Globus pallidus (tissue), 1 donor: ENCODE data around the gene TCEAL9.
"Not testable (repeated sequence)": the region's sequence is repeated elsewhere in the genome, so short reads cannot be mapped to it uniquely, and the experiment has no call there.

Experiments
- DNase-seq: peaks from one replicate; pipeline ENCODE4 v3.0.0-alpha.2; 2015; ENCODE audit warnings: low spot score

The TCEAL9 gene

GRCh38 chrX:103356130-103356798 lies at the start of gene TCEAL9:
TSS of gene TCEAL9 (plus strand) at chrX:103356506. CDS start at chrX:103357685, 1,179 bp downstream.
- DNase-seq, result no peak

- DNase-seq, result no peak
These were observed 46.3 kb upstream of the TCEAL9 start for GRCh38 chrX:103309860-103310554.

- peak; percentile 81 for DNase-seq
These were observed 45.5 kb upstream of the TCEAL9 start, which contains the start of gene BEX2 for GRCh38 chrX:103310555-103311398. TSS of gene BEX2 (minus strand) at chrX:103310990. CDS start at chrX:103309976, 1,014 bp downstream.

- no peak for DNase-seq
These were observed 44.9 kb upstream of the TCEAL9 start for GRCh38 chrX:103311399-103311780.

- peak; percentile 88 for DNase-seq
These were observed 26.3 kb upstream of the TCEAL9 start, which contains the start of gene TCEAL7 for GRCh38 chrX:103329991-103330390. TSS of gene TCEAL7 (plus strand) at chrX:103330239. CDS start at chrX:103331404, 1,165 bp downstream.

GRCh38 chrX:103330681-103331288 lies 25.5 kb upstream of the TCEAL9 start:
- no peak for DNase-seq

GRCh38 chrX:103338663-103339062 lies 17.6 kb upstream of the TCEAL9 start:
- peak; percentile 79 for DNase-seq

- no peak for DNase-seq
These were observed 13.2 kb upstream of the TCEAL9 start for GRCh38 chrX:103343105-103343504.

- no peak for DNase-seq
These were observed 11.7 kb upstream of the TCEAL9 start for GRCh38 chrX:103344606-103345005.

GRCh38 chrX:103347682-103348397 lies 8.5 kb upstream of the TCEAL9 start:
- DNase-seq, result no peak

GRCh38 chrX:103356858-103357257 lies 552 bp downstream of the TCEAL9 start:
- no peak for DNase-seq

GRCh38 chrX:103357871-103358270 lies 1.6 kb downstream of the TCEAL9 start:
- DNase-seq, result no peak

GRCh38 chrX:103359605-103360004 lies 3.3 kb downstream of the TCEAL9 start:
- DNase-seq, result not testable (repeated sequence)

GRCh38 chrX:103360092-103360491 lies 3.8 kb downstream of the TCEAL9 start:
- DNase-seq, result no peak

- DNase-seq, result no peak
These were observed 4.6 kb downstream of the TCEAL9 start for GRCh38 chrX:103360916-103361315.

- DNase-seq, result no peak
These were observed 5.5 kb downstream of the TCEAL9 start for GRCh38 chrX:103361798-103362197.

GRCh38 chrX:103362474-103362873 lies 6.2 kb downstream of the TCEAL9 start:
- no peak for DNase-seq

GRCh38 chrX:103363046-103363445 lies 6.7 kb downstream of the TCEAL9 start:
- no peak for DNase-seq

GRCh38 chrX:103367502-103367901 lies 11.2 kb downstream of the TCEAL9 start:
- DNase-seq, result no peak

- DNase-seq, result no peak
These were observed 13.2 kb downstream of the TCEAL9 start for GRCh38 chrX:103369479-103369878.

- DNase-seq, result no peak
These were observed 16.6 kb downstream of the TCEAL9 start for GRCh38 chrX:103372886-103373285.
